GM19099 (cell line): ENCODE measurements around the gene SLC41A3.

Source experiments
- POLR2A ChIP-seq: IDR thresholded peaks from 3 replicates; pipeline ENCODE4 v1.6.1; 2011; ENCODE audit warnings: low read depth; ENCODE audit not compliant: insufficient read length; ENCODE audit errors: extremely low read depth

Gene SLC41A3

GRCh38 chr3:126039870-126040269, 44.1 kb downstream of the SLC41A3 start:
- no peak for TF ChIP-seq POLR2A

DNA sequence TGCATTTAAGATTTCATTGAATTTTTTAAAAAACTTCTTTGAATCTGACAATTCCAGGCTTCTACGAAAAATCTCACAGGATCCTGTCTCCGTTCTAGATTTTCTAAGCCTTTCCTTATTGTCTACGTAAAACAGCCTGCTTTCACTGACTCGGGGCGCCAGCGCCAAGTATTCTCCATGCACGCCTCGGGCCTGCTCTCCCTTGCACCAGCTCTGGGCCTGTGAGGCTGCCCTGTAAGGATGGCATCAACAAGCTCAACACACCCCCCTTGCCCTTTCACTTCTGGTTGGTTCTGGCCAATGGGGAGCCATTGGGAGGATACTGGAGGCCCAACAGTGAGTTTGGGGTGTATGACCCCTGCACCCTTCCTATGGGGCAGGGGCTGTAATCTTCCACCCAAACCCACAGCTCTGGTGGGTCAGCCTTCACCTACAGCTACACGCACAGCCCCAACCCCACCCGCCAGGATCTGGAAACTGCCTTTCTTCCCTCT, 47.8 kb downstream of the SLC41A3 start:
- no peak for TF ChIP-seq POLR2A

- no peak for TF ChIP-seq POLR2A
These were observed 48.4 kb downstream of the SLC41A3 start for GRCh38 chr3:126035362-126036050.

DNA sequence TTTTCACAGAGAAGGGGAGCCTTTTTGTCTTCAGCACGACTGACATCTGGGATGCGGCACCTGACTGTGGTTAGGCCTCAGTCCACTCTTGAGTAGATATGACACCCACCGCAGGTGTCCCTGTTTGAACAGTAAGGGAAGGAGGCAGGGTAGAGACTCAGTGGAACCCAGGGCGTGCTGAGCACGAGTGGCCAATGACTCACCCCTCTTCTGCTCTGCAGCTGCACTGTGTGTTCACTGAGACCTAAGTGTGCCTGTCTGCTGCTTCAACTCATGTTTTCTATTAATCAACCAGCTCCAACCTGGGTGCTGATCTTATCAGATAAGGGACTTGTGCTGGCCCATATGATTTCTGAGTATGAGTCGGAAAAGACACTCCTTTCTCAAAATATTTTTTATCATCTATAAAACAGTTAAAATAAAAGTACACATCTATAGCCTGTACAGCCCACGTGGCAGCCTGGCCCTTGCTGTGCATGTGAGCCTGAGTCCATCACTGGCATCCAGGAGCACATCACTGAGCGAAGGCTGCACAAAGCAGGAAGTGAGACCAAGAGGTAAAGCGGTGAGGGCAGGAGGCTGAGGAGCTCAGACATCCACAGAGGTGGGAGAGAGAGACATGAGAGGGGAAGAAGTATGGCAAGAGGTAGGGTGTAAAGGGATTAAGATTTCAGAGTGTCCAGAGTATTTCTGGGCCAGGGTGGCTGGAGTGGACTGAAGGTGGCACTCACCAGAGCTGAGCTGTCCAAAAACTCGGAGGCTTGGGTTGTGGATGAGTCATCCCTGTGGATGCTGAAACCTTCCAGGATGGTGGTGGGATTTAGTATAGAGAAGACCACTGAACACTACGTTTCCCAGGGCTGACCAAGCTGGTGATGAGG, 49.2 kb downstream of the SLC41A3 start:
- no peak for TF ChIP-seq POLR2A

DNA sequence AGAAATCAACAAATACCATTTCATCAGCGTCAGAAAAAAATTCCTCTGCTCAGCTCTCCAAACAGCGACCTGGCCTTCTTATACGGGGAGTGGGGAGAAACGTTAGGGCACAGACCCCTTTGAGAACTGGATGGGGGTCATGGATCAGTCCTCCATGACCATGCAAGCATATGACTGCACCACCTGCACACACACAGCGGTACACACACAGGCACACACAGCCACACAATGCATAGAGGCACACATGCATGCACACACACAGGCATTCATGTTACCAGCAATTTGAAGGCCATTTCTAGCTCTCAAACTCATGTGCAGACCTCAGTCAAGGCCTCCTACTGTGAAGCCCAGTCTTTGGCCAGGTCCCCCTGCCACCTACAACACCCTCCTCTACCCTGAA, 50.2 kb downstream of the SLC41A3 start:
- TF ChIP-seq POLR2A: no peak

DNA sequence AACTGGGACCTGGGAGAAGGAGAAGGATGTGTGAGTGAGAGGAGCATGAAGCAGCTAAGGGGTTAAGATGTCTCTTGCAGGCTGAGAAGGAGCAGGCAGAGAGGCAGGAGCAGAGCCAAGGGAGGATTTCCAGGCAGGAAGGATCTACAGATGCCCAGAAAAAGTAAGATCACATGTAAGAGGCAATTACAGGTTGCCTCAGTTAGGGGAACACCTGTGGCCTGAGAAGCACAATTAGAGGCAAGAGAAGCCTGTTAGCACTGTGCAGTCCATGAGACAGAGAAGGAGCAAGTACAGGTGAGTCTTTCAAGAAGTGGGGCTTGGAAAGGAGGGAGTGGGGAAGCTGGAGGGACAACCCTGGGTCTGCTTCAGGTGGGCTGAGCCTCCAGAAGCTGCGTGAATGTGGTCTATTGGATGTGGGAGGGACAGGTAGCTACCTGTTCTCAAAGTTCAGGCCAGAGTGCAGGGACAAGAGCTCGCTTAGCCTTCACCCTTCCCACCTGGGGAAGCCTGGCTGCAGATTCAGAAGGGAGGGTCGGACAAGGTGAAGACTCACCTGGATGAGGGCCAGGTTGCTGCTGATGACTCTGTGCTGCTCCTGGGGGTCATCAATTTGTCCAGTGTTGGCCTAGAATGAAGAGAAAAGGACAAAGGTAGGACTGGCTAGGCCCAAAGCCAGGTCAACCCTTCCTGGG, 50.7 kb downstream of the SLC41A3 start:
- TF ChIP-seq POLR2A: no peak

DNA sequence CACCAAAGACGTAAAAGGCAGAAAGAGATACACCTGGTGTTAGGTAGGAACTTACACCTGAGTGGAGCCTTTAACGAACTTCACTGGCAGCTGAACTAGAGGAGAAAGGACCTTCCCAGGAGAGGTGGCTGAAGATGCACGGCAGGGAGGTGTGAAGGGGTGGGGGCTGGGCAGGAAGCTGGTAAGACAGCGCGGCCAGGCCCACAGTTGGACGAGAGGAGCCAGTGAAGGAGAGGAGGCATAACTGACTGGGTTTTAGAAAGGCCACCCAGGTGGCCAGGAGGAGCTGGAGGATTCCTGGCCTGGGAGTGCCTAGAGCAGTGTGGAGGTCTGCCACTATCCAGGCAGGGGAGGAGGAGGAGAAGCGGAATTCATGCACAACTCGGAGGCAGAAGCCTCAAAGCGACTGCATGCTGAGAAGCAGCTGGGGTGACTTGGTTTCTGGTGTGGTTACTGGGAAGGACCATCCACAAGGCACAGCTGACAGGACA, 51.9 kb downstream of the SLC41A3 start:
- TF ChIP-seq POLR2A: no peak

GRCh38 chr3:126030455-126030854, 53.5 kb downstream of the SLC41A3 start:
- TF ChIP-seq POLR2A: no peak

GRCh38 chr3:126029241-126029640, 54.7 kb downstream of the SLC41A3 start:
- no peak for TF ChIP-seq POLR2A

GRCh38 chr3:126028096-126028495, 55.8 kb downstream of the SLC41A3 start:
- no peak for TF ChIP-seq POLR2A

DNA sequence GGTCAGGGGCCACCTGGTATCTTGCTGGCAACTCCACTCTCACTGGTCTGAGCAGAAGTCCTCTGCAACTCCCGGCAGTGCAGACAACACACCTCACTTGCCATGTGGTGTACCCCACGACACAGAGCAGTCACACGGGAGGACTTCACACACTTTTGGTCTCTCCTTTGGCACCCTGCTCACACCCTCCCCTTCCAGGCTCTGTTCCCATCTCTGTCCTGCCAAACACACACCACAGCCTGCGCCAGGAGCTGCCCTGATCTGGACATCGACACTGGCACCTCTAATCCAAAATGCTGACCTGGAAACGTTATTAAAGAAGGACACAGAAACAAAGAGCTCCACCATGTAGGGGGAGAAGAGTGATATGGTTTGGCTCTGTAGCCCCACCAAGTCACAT, 57.2 kb downstream of the SLC41A3 start:
- no peak for TF ChIP-seq POLR2A

GRCh38 chr3:126026277-126026751, 57.6 kb downstream of the SLC41A3 start:
- no peak for TF ChIP-seq POLR2A

GRCh38 chr3:126025862-126026261, 58.1 kb downstream of the SLC41A3 start:
- no peak for TF ChIP-seq POLR2A

GRCh38 chr3:126025116-126025729, 58.7 kb downstream of the SLC41A3 start:
- TF ChIP-seq POLR2A: no peak
